ENCODE data around the gene VSTM4.

Gene VSTM4

DNA sequence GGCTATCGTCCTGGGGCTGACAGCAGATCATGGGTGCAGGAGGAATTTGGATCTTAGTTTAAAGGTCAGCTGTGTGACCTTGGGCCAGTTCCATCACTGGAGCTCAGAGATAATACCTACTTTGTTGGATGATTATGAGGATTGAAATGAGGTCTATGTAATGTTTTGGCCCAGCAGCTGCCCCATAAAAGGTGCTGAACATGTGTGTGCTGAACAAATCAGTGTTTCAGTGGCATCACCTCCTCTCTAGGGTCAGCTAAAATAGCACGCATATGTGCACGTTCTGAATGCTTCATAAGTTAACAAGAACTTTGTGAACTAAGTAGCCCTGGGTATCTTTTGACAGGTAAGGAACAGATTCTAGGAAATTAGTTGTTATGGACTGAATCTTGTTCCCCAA is 90.8 kb downstream of the VSTM4 start:
- no peaks in the 10 kb centered on the region for H3K79me2 ChIP-seq (ENCODE audit: control insufficient read depth, low read length)
- no peaks in the 10 kb centered on the region for H4K20me1 ChIP-seq (ENCODE audit: control insufficient read depth, insufficient read depth, low read depth, low read length)
- peaks cover 7% of the 10 kb centered on the region; the same call in 1 of the 2 replicates for H3K27me3 ChIP-seq (ENCODE audit: control insufficient read depth, low read length)
- no peak for TF ChIP-seq EZH2phosphoT487 (IDR thresholded peaks at IDR 0.05; ENCODE audit: borderline replicate concordance, low read length)
- TF ChIP-seq, protein P1, sequence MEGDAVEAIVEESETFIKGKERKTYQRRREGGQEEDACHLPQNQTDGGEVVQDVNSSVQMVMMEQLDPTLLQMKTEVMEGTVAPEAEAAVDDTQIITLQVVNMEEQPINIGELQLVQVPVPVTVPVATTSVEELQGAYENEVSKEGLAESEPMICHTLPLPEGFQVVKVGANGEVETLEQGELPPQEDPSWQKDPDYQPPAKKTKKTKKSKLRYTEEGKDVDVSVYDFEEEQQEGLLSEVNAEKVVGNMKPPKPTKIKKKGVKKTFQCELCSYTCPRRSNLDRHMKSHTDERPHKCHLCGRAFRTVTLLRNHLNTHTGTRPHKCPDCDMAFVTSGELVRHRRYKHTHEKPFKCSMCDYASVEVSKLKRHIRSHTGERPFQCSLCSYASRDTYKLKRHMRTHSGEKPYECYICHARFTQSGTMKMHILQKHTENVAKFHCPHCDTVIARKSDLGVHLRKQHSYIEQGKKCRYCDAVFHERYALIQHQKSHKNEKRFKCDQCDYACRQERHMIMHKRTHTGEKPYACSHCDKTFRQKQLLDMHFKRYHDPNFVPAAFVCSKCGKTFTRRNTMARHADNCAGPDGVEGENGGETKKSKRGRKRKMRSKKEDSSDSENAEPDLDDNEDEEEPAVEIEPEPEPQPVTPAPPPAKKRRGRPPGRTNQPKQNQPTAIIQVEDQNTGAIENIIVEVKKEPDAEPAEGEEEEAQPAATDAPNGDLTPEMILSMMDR (IDR thresholded peaks at IDR 0.05; ENCODE audit: low read depth, low read length, poor library complexity, severe bottlenecking): no peak
- no peak overlapping the region for H3K4me2 ChIP-seq (ENCODE audit: low read length)
- H3K9me2 ChIP-seq (replicated peaks; ENCODE audit: control insufficient read depth, low read length): no peaks in the 10 kb centered on the region
- no peaks in the 10 kb centered on the region for H3K36me3 ChIP-seq (ENCODE audit: control insufficient read depth, low read length)
- H3F3A ChIP-seq (ENCODE audit: control insufficient read depth, insufficient read depth): no peaks in the 10 kb centered on the region
- H3K4me1 ChIP-seq (ENCODE audit: control insufficient read depth, low read length): no peaks in the 10 kb centered on the region
- H3K9me3 ChIP-seq (ENCODE audit: control insufficient read depth, insufficient read depth, low read length): no peaks in the 10 kb centered on the region
- no peak overlapping the region for H3K27ac ChIP-seq (ENCODE audit: low read depth, low read length)
- no peak overlapping the region for H3K4me3 ChIP-seq (ENCODE audit: low read length)

- H3K27ac ChIP-seq (ENCODE audit: low read depth, low read length): no peak overlapping the region
- H3K9me2 ChIP-seq (replicated peaks; ENCODE audit: control insufficient read depth, low read length): no peaks in the 10 kb centered on the region
- no peak overlapping the region for H3K4me2 ChIP-seq (ENCODE audit: low read length)
- H3K79me2 ChIP-seq (ENCODE audit: control insufficient read depth, low read length): no peaks in the 10 kb centered on the region
- no peak overlapping the region for H3K4me3 ChIP-seq (ENCODE audit: low read length)
- TF ChIP-seq, protein P1 (IDR thresholded peaks at IDR 0.05; ENCODE audit: low read depth, low read length, poor library complexity, severe bottlenecking): no peak
- TF ChIP-seq EZH2phosphoT487 (IDR thresholded peaks at IDR 0.05; ENCODE audit: borderline replicate concordance, low read length): no peak
- no peaks in the 10 kb centered on the region for H3K4me1 ChIP-seq (ENCODE audit: control insufficient read depth, low read length)
- H3K36me3 ChIP-seq (ENCODE audit: control insufficient read depth, low read length): no peaks in the 10 kb centered on the region
- H3F3A ChIP-seq (ENCODE audit: control insufficient read depth, insufficient read depth): no peaks in the 10 kb centered on the region
- no peaks in the 10 kb centered on the region for H4K20me1 ChIP-seq (ENCODE audit: control insufficient read depth, insufficient read depth, low read depth, low read length)
- peaks cover 7% of the 10 kb centered on the region; the same call in 1 of the 2 replicates for H3K27me3 ChIP-seq (ENCODE audit: control insufficient read depth, low read length)
- H3K9me3 ChIP-seq (ENCODE audit: control insufficient read depth, insufficient read depth, low read length): no peaks in the 10 kb centered on the region
Measured at GRCh38 chr10:49023752-49024151, 91.6 kb downstream of the VSTM4 start.

- Histone ChIP-seq H3F3A (ENCODE audit: control insufficient read depth, insufficient read depth) (no peaks in the 10 kb centered on the region), H3K4me1 (ENCODE audit: control insufficient read depth, low read length) (no peaks in the 10 kb centered on the region), H4K20me1 (ENCODE audit: control insufficient read depth, insufficient read depth, low read depth, low read length) (no peaks in the 10 kb centered on the region), H3K27me3 (ENCODE audit: control insufficient read depth, low read length) (0 out of 2 replicates have a peak, but pooled peaks cover under 1% of the 10 kb centered on the region), H3K4me3 (ENCODE audit: low read length) (no peak overlapping the region), H3K79me2 (ENCODE audit: control insufficient read depth, low read length) (no peaks in the 10 kb centered on the region), H3K27ac (ENCODE audit: low read depth, low read length) (no peak overlapping the region), H3K9me2 (replicated peaks; ENCODE audit: control insufficient read depth, low read length) (no peaks in the 10 kb centered on the region), H3K36me3 (ENCODE audit: control insufficient read depth, low read length) (no peaks in the 10 kb centered on the region), H3K9me3 (ENCODE audit: control insufficient read depth, insufficient read depth, low read length) (no peaks in the 10 kb centered on the region), H3K4me2 (ENCODE audit: low read length) (no peak overlapping the region)
- TF ChIP-seq, protein P1 (IDR thresholded peaks at IDR 0.05; ENCODE audit: low read depth, low read length, poor library complexity, severe bottlenecking): no peak
Measured at GRCh38 chr10:49023071-49023470, 92.3 kb downstream of the VSTM4 start.

DNA sequence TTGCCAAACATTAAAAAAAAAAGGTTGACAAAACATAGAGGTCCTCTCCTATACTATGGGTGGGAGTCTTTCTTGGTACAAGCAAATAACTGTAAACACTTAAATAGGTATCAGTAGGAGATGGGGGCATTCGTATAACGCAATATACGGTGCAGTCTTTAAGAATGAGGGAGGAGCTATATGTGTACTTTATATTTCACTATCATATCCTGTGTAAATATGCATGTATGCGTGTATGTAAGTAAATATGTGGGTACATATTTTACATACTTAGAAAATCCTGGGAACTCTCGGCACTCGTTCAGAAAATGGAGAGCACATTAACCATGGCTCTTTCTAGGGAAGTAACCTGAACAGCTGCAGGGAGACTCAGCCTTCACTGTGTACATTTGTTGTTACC is 93.6 kb downstream of the VSTM4 start:
- Histone ChIP-seq H3K4me2 (ENCODE audit: low read length) (no peak overlapping the region), H3K27me3 (ENCODE audit: control insufficient read depth, low read length) (no peaks in the 10 kb centered on the region), H3K4me1 (ENCODE audit: control insufficient read depth, low read length) (no peaks in the 10 kb centered on the region), H3K36me3 (ENCODE audit: control insufficient read depth, low read length) (no peaks in the 10 kb centered on the region), H3K9me3 (ENCODE audit: control insufficient read depth, insufficient read depth, low read length) (no peaks in the 10 kb centered on the region), H3K27ac (ENCODE audit: low read depth, low read length) (no peak overlapping the region), H3K9me2 (replicated peaks; ENCODE audit: control insufficient read depth, low read length) (no peaks in the 10 kb centered on the region), H4K20me1 (ENCODE audit: control insufficient read depth, insufficient read depth, low read depth, low read length) (no peaks in the 10 kb centered on the region), H3K79me2 (ENCODE audit: control insufficient read depth, low read length) (no peaks in the 10 kb centered on the region), H3F3A (ENCODE audit: control insufficient read depth, insufficient read depth) (no peaks in the 10 kb centered on the region), H3K4me3 (ENCODE audit: low read length) (no peak overlapping the region)
- no peak for TF ChIP-seq EZH2phosphoT487 (IDR thresholded peaks at IDR 0.05; ENCODE audit: borderline replicate concordance, low read length)
- TF ChIP-seq, protein P1 (IDR thresholded peaks at IDR 0.05; ENCODE audit: low read depth, low read length, poor library complexity, severe bottlenecking): no peak

Data from DOHH2 (cell line).